GM12872 (cell line): ENCODE data around the gene UBC.

ENCODE experiments used
- TF ChIP-seq, protein P1 (sequence below): IDR thresholded peaks from 3 replicates; pipeline ENCODE4 v1.5.1; 2011; ENCODE audit warnings: low read depth, mild to moderate bottlenecking, low read length, moderate library complexity; ENCODE audit not compliant: insufficient read depth

UBC gene

DNA sequence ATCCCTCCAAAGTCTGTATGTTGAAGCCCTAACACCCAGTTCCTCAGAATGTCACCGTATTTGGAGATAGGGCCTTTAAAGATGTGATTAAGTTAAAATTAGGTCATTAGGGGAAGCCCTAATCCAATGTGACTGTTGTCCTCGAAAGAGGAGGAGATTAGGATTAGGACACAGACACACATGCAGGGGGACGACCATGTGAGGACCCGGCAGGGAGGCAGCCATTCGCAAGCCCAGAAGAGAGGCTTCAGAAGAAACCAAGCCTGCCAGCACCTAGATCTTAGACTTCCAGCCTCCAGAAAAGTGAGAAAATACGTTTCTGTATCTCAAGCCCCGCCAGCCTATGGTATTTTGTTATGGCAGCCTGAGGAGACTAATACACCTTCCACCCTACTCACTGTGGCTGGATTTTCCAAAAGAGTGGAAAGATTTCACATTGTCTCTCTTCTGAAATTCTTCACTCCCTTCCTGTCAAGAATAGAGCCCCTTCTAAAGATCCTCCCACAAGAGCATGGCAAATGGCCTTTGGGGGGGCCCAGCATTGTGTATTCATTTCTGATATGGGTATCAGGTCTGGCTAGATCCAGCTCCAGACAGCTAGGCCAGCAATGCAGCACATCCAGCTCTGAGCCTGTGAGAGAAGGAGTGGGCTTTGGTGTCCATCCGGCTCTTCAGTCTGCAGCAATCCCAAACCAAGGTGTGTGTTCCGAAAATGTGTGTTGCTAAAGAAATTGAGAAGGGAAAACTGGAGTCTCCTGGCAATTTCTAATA, 15.4 kb upstream of the UBC start:
- TF ChIP-seq, protein P1, sequence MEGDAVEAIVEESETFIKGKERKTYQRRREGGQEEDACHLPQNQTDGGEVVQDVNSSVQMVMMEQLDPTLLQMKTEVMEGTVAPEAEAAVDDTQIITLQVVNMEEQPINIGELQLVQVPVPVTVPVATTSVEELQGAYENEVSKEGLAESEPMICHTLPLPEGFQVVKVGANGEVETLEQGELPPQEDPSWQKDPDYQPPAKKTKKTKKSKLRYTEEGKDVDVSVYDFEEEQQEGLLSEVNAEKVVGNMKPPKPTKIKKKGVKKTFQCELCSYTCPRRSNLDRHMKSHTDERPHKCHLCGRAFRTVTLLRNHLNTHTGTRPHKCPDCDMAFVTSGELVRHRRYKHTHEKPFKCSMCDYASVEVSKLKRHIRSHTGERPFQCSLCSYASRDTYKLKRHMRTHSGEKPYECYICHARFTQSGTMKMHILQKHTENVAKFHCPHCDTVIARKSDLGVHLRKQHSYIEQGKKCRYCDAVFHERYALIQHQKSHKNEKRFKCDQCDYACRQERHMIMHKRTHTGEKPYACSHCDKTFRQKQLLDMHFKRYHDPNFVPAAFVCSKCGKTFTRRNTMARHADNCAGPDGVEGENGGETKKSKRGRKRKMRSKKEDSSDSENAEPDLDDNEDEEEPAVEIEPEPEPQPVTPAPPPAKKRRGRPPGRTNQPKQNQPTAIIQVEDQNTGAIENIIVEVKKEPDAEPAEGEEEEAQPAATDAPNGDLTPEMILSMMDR, result no peak

GRCh38 chr12:124928912-124929530, 14.6 kb upstream of the UBC start:
- TF ChIP-seq, protein P1, result no peak

DNA sequence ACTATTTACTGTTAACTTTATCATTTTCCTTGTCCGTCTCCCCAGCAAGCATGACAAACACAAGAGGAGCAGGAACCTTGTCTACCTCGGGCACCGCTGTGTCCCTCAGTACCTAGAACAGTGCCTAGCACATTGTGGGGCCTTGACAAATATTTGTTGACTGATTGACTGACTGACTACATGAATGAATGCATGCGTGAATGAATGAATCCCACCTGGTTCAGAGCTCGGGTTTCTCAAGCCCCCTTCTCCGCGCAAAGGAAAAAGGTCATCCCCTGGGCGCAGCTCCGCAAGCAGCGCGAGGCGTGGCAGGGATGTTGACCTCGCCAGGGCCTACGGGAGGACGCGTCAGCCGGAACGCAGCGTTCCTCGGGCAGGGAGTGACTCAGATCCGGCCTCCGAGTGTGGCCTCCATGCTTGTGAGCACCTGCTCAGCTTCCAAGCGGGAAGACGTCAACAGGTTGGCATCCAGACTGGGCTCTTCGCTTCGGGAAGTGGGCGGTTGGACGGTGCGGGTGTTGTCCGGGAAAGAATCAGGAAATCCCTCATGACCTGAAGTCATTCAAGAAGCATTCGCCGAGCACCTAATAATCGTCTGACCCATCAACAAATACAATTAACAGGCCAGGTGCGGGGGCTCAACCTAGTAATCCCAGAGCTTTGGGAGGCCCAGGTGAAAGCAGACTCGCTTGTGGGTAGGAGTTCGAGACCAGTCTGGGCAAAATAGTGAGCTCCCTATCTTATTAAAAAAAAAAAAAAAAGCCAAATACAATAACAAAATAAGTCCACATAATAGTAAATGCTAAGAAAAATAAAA, 13.9 kb upstream of the UBC start:
- TF ChIP-seq, protein P1, result no peak

GRCh38 chr12:124927201-124928094, 13.0 kb upstream of the UBC start:
- TF ChIP-seq, protein P1, result no peak

- TF ChIP-seq, protein P1, result no peak
Observed at GRCh38 chr12:124925117-124925516, 10.7 kb upstream of the UBC start.

DNA sequence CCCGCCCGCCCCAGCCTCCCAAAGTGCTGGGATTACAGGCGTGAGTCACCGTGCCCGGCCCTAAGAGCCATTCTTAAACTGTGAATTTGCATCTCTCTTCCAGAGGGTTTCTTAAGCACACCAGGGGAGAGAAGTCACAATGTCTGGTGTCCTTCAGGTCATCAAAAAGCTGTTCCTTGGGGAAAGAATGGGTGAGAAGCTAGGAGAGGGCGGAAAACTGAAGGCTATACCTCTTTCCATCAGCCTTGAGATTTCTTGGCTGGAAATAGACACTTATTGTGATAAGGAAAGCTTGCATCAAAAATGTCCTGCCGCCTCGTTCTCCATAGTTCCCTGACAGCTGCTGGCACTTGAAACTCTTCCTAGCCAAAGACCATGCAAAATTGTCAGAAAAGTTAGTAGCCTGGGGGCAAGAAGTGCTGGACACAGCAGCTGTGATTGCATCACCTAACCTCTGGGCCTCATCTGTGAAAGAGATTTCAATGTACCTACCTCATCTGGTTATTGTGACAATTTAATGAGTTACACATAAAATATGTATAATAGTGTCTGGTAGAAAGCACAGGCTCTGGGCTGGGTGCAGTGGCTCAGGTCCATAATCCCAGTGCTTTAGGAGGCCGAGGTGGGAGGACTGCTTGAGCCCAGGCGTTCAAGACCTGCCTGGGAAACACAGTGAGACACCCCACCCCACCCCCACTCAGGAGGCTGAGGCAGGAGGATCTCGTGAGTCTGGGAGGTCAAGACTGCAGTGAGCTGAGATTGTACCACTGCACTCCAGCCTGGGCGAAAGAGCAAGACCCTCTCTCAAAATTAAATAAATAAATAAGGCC, 9.7 kb upstream of the UBC start:
- TF ChIP-seq, protein P1, result no peak
